HFFc6 (cell line): ENCODE data around the gene TMEM161B. TPM values are rescaled to one million over a fixed set of nuclear protein-coding genes. Genes with fewer than 3 reads are reported as not detected.

Experiments
- DNase-seq: peaks from one replicate; pipeline ENCODE4 v3.0.0-alpha.2; 2018
- H3K27ac Mint-ChIP-seq: 2 replicates; pipeline ENCODE4 v1.8.0; 2020; ENCODE audit warnings: mild to moderate bottlenecking, mixed read lengths
- H3K27me3 Mint-ChIP-seq: 2 replicates; pipeline ENCODE4 v1.8.0; 2021; ENCODE audit warnings: mild to moderate bottlenecking, moderate library complexity, mixed read lengths; ENCODE audit not compliant: insufficient read depth
- H3K36me3 Mint-ChIP-seq: 2 replicates; pipeline ENCODE4 v1.8.0; 2021; ENCODE audit warnings: low read depth, mixed read lengths
- H3K4me1 Mint-ChIP-seq: 2 replicates; pipeline ENCODE4 v1.8.0; 2020; ENCODE audit warnings: low read depth, mixed read lengths
- H3K4me3 Mint-ChIP-seq: 2 replicates; pipeline ENCODE4 v1.8.0; 2020; ENCODE audit warnings: mild to moderate bottlenecking, moderate library complexity, mixed read lengths
- H3K9me3 Mint-ChIP-seq: 2 replicates; pipeline ENCODE4 v1.8.0; 2020; ENCODE audit warnings: mild to moderate bottlenecking, mixed read lengths
- CTCF ChIP-seq: fragments of 200-600 bp; sonication (generic); IDR thresholded peaks from 2 replicates; pipeline ENCODE4 v1.5.0; 2021; ENCODE audit warnings: antibody characterized with exemption, mild to moderate bottlenecking
- total RNA-seq, 6 experiments: library from RNA; stranded (reverse); fragmentation: NEBNext Ultra II Directional; extraction: Animal tissue kit (Norgen Biotek cat#: 25700); gene quantifications; 2 replicates in 1 of 6; 3 replicates in 5 of 6; pipeline ENCODE4 v1.2.3, GENCODE V29; 2021

TMEM161B gene
- total RNA-seq, 6 experiments from 2014 or later = 9.0 to 12.0 (median 9.5) TPM

- H3K27me3 Mint-ChIP-seq = no peaks in the 10 kb centered on the region
- no peak overlapping the region for H3K27ac Mint-ChIP-seq
- DNase-seq = no peak
- H3K4me3 Mint-ChIP-seq = no peak overlapping the region
- peaks cover 14% of the 10 kb centered on the region for H3K4me1 Mint-ChIP-seq
- no peaks in the 10 kb centered on the region for H3K9me3 Mint-ChIP-seq
- H3K36me3 Mint-ChIP-seq = 0 out of 2 replicates have a peak, but pooled peaks cover 4% of the 10 kb centered on the region
- no peak for TF ChIP-seq CTCF
Observed at GRCh38 chr5:88250010-88250409, 18.6 kb downstream of the TMEM161B start.

- no peak for TF ChIP-seq CTCF
- peaks cover 20% of the 10 kb centered on the region for H3K4me1 Mint-ChIP-seq
- no peaks in the 10 kb centered on the region for H3K27me3 Mint-ChIP-seq
- H3K4me3 Mint-ChIP-seq = no peak overlapping the region
- H3K9me3 Mint-ChIP-seq = no peaks in the 10 kb centered on the region
- no peak overlapping the region for H3K27ac Mint-ChIP-seq
- 0 out of 2 replicates have a peak, but pooled peaks cover 4% of the 10 kb centered on the region for H3K36me3 Mint-ChIP-seq
- DNase-seq = no peak
Observed at GRCh38 chr5:88248743-88249540, 19.7 kb downstream of the TMEM161B start.

GRCh38 chr5:88248094-88248493 lies 20.6 kb downstream of the TMEM161B start:
- Mint-ChIP-seq H3K9me3 (no peaks in the 10 kb centered on the region), H3K4me3 (no peak overlapping the region), H3K36me3 (0 out of 2 replicates have a peak, but pooled peaks cover 4% of the 10 kb centered on the region), H3K27ac (no peak overlapping the region), H3K4me1 (peaks cover 20% of the 10 kb centered on the region), H3K27me3 (no peaks in the 10 kb centered on the region)
- TF ChIP-seq CTCF = no peak
- DNase-seq = no peak

- H3K9me3 Mint-ChIP-seq = no peaks in the 10 kb centered on the region
- no peaks in the 10 kb centered on the region for H3K27me3 Mint-ChIP-seq
- no peaks in the 10 kb centered on the region for H3K36me3 Mint-ChIP-seq
- H3K4me3 Mint-ChIP-seq = no peak overlapping the region
- TF ChIP-seq CTCF = no peak
- H3K27ac Mint-ChIP-seq = no peak overlapping the region
- peaks cover 14% of the 10 kb centered on the region for H3K4me1 Mint-ChIP-seq
- no peak for DNase-seq
Observed at GRCh38 chr5:88245893-88246244, 22.8 kb downstream of the TMEM161B start.

- Mint-ChIP-seq H3K27ac (no peak overlapping the region; the same call in 1 of the 2 replicates), H3K4me1 (peaks cover 11% of the 10 kb centered on the region), H3K9me3 (no peaks in the 10 kb centered on the region), H3K27me3 (no peaks in the 10 kb centered on the region), H3K36me3 (no peaks in the 10 kb centered on the region), H3K4me3 (no peak overlapping the region)
- DNase-seq = no peak
- no peak for TF ChIP-seq CTCF
Observed at GRCh38 chr5:88245241-88245892, 23.3 kb downstream of the TMEM161B start.
